Measurements from ENCODE around the gene FAM180B. TPM values are rescaled to one million over a fixed set of nuclear protein-coding genes. Genes with fewer than 3 reads are reported as not detected.

FAM180B gene
- total and polyA plus RNA-seq, 11 donors, result 0.15 to 1.3 (median 0.27) TPM; not detected in 4

Other genes starting within 250 kb of the FAM180B start
- gene MYBPC3, start 234.0 kb upstream of the FAM180B start, total RNA-seq, result 1,000 to 10,000 TPM; 1,340 to 3,074 (median 2,074) TPM
- 1,000 to 10,000 TPM in 1 of 2 donors, 100 to 1,000 TPM in 1; 425 to 1,204 TPM for gene MYBPC3, start 234.0 kb upstream of the FAM180B start, polyA plus RNA-seq
- gene SPI1, start 208.1 kb upstream of the FAM180B start, total RNA-seq, result 10 to 100 TPM in 4 of 9 donors, 1 to 10 TPM in 5; 2.8 to 78.9 (median 8.5) TPM
- 1 to 10 TPM; 4.3 to 7.7 TPM for gene SPI1, start 208.1 kb upstream of the FAM180B start, polyA plus RNA-seq
- gene SLC39A13, start 178.1 kb upstream of the FAM180B start, total RNA-seq, result 10 to 100 TPM; 33.5 to 82.8 (median 45.3) TPM
- gene SLC39A13, start 178.1 kb upstream of the FAM180B start, polyA plus RNA-seq, result 10 to 100 TPM; 56.5 to 97.3 TPM
- 100 to 1,000 TPM; 121 to 215 (median 151) TPM for gene PSMC3, start 160.2 kb upstream of the FAM180B start, total RNA-seq
- gene PSMC3, start 160.2 kb upstream of the FAM180B start, polyA plus RNA-seq, result 100 to 1,000 TPM; 195 to 258 TPM
- gene RAPSN, start 137.5 kb upstream of the FAM180B start, total RNA-seq, result 1 to 10 TPM; 1.4 to 6.5 (median 3.6) TPM
- 1 to 10 TPM in 1 of 2 donors, under 1 TPM in 1; 0.43 to 2.2 TPM for gene RAPSN, start 137.5 kb upstream of the FAM180B start, polyA plus RNA-seq
- gene CELF1, start 33.5 kb upstream of the FAM180B start, total RNA-seq, result 100 to 1,000 TPM in 2 of 9 donors, 10 to 100 TPM in 7; 63.3 to 111 (median 88.6) TPM
- 10 to 100 TPM; 27.3 to 65.2 TPM for gene CELF1, start 33.5 kb upstream of the FAM180B start, polyA plus RNA-seq
- 10 to 100 TPM; 17.4 to 77.4 (median 22.7) TPM for gene PTPMT1, start 21.1 kb upstream of the FAM180B start, total RNA-seq
- 10 to 100 TPM; 37.2 to 50.8 TPM for gene PTPMT1, start 21.1 kb upstream of the FAM180B start, polyA plus RNA-seq
- gene KBTBD4, start 7.7 kb upstream of the FAM180B start, total RNA-seq, result 10 to 100 TPM; 10.7 to 23.7 (median 15.7) TPM
- 10 to 100 TPM in 1 of 2 donors, 1 to 10 TPM in 1; 5.0 to 12.8 TPM for gene KBTBD4, start 7.7 kb upstream of the FAM180B start, polyA plus RNA-seq
- 100 to 1,000 TPM; 134 to 310 (median 236) TPM for gene NDUFS3, start 7.6 kb upstream of the FAM180B start, total RNA-seq
- gene NDUFS3, start 7.6 kb upstream of the FAM180B start, polyA plus RNA-seq, result 100 to 1,000 TPM; 222 to 478 TPM
- gene C1QTNF4, start 7.7 kb downstream of the FAM180B start, total RNA-seq, result 1 to 10 TPM in 2 of 9 donors, under 1 TPM in 6, not detected in 1; 0.23 to 1.5 (median 0.67) TPM
- under 1 TPM; 0.64 to 0.91 TPM for gene C1QTNF4, start 7.7 kb downstream of the FAM180B start, polyA plus RNA-seq
- gene MTCH2, start 55.9 kb downstream of the FAM180B start, total RNA-seq, result 100 to 1,000 TPM in 5 of 9 donors, 10 to 100 TPM in 4; 38.2 to 135 (median 102) TPM
- gene MTCH2, start 55.9 kb downstream of the FAM180B start, polyA plus RNA-seq, result 10 to 100 TPM; 41.2 to 95.9 TPM
- gene AGBL2, start 128.7 kb downstream of the FAM180B start, total RNA-seq, result 1 to 10 TPM in 1 of 9 donors, under 1 TPM in 2, not detected in 6; 0.37 to 1.4 (median 0.40) TPM
- under 1 TPM; 0.03 to 0.19 TPM for gene AGBL2, start 128.7 kb downstream of the FAM180B start, polyA plus RNA-seq
- 10 to 100 TPM; 24.4 to 56.9 (median 42.5) TPM for gene FNBP4, start 180.7 kb downstream of the FAM180B start, total RNA-seq
- gene FNBP4, start 180.7 kb downstream of the FAM180B start, polyA plus RNA-seq, result 10 to 100 TPM; 20.1 to 41.6 TPM

Data from heart left ventricle (tissue), 11 donors.